Activated CD8-positive, alpha-beta memory T cell treated with anti-CD3 and anti-CD28 coated beads for 48 hours (primary cell): ENCODE results near the gene MYH6.
"Not testable (repeated sequence)": the region's sequence is repeated elsewhere in the genome, so short reads cannot be mapped to it uniquely, and the experiment has no call there.

Source experiments
- DNase-seq, 3 experiments: peaks; one replicate each; pipeline ENCODE4 v3.0.0-alpha.2; 2020; ENCODE audit warnings: low read depth in 2 of 3, low spot score in 2 of 3

Gene MYH6

GRCh38 chr14:23415821-23416778 lies 8.0 kb upstream of the MYH6 start:
- DNase-seq = no peak

DNA sequence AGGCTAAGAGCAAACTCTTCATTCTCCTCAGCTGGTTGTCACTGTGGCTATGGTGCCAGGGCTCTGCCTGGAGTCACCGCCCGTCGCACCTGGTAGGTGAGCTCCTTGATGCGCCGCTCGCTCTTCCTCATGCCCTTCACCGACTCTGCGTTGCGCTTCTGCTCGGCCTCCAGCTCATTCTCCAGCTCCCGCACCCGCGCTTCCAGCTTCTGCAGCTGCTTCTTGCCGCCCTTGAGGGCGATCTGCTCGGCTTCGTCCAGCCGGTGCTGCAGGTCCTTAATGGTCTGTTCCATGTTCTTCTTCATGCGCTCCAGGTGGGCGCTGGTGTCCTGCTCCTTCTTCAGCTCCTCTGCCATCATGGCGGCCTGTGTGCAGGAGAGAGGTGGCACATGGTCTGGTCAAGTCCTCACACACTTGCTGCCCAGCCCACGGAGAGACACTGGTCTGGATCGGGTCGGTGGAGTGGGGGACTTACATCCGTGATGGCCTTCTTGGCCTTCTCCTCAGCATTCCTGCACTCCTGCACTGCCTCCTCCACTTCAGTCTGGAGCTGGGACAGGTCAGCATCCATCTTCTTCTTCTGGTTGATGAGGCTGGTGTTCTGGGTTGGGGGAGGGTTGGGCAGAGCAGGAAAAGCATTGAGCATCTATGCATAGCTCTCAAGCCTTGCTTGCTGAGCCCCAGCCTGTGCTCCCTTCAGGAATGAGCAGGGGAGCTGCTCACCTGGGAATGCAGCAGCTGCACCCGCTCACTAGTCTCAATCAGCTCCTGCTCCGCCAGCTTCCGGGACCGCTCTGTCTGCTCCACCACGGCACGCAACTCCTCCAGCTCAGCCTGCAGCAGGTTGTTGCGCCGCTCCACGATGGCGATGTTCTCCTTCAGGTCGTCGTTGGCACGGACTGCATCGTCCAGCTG lies 7.1 kb upstream of the MYH6 start:
- no peak for DNase-seq

- no peak for DNase-seq
Measured at GRCh38 chr14:23414254-23414653, 6.2 kb upstream of the MYH6 start.

DNA sequence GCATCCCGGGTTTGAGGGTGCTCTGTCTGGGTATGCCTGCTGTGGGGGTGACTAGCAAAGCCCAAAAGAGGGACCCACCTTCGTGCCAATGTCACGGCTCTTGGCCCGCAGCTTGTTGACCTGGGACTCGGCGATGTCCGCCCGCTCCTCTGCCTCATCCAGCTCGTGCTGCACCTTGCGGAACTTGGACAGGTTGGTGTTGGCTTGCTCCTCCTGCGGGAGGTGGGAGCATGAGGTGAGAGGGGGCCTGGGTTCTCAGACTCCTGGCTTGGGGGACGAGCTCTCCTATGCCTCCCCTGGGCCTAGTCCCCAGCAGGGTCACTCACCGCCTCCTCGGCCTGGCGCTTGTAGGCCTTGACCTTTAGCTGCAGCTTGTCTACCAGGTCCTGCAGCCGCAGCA lies 5.6 kb upstream of the MYH6 start:
- no peak for DNase-seq

DNA sequence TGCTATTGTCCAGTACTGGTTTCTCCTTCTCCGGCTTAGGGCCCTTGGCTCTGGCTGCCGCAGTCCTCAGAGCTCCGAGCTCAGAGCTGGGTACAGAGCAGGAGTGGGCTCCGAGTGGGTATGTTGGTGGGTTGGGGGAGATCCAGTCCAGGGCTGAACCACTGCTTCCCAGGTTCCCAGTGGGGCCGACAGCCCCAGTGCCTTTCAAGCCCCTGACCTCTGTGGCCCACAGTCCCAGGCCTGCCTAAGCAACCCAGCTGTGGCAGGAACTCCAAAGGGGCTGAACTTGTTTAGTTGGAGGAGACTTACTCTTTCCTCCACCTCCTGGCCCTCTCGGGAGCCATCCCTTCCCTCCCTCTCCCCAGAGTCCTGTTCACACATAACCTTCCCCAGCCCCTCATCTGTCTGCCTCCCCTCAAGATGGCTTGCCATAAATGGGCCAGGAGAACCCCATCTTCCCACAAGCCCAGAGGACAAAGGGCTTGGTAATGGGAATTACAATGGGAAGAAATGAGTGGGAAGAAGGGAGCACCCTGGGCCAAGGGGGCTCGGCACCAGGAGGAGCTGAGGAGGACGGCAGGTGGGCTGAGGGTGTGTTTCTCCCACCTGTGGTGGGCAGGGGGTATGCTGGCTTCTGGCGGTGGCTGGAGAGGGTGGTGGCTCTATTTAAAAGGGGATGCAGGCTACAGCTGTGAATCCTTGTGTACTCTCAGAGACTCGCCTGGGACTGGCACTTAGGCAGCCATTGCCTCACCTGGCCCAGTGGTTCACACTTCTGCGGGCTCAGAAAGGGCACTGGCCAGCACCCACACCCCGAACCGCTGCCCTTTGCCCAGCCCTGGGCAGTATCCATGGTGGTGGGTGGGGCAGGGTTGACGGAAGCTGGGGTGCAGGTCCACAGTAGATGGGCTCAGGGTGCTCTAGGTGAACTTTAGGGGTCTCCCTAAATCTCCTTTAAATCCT lies 3.8 kb upstream of the MYH6 start:
- DNase-seq = no peak

DNA sequence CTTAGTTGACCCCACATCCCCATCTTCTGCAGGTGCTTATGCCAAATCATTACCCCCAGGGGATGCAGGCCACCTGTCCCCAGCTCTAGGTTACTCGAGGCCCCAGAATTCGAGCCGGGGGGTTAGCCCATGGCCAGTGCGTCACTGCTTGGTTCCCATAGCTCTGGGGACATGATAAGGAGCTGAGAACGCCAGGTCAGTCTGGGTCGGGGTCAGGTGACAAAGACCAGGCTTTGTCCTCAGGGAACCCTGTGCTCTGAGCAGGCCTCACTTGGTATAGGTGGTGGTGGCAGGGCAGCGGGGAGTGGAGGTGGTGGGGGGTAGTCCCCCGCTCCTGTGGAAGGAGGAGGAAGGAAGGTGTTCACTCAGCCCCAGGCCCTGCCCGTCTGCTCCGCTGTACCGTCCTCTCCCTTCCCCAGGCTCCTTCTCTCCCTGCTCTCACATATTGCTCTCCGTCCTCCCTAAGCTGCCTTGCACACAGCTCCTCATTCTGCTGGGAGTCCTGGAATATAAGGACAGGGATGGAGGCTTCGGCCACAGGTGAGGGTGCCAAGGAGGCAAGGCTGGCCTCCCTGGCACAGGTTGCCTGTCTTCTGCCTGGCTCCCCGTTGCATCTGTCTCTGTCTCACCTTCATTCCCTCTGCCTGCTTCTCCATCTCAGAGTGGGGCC lies 2.0 kb upstream of the MYH6 start:
- no peak for DNase-seq

DNA sequence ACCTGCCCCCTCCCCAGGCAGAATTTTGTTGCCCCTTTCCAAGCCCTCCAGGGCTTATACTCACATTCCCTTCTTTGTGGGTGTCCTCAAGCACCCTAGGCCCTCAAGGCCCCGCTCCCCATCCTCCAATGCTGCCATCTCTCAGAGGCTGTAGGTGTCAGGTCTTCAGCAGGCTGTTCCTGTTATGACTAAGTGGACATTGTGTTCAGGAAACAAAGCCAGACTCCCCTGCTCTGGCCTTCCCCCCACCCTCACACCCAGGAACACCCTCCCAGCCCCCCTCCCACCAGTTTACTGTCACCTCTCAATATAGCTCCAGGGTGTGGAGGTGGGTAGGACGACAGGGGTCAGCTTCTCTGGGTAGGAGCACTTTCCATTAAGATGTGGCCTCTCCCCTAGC lies 1.4 kb upstream of the MYH6 start:
- DNase-seq = no peak

DNA sequence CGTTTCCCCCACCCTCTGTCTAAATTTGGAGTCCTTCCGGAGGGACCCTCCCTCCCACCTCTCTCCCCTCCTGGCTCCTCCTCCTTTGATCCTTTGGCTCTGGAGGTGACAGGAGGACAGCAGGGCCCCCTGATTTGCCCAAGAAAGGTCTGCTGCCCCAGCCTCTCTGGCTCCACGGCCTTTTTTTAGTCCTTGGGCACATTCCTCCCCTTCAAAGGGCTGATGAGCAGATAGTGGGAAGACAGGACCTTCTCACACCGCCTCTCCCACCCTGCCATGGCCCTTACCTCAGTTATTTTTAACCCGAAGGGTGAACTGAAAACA lies 196 bp upstream of the MYH6 start:
- DNase-seq = no peak

- DNase-seq = no peak
Measured at GRCh38 chr14:23406725-23407355, 1.2 kb downstream of the MYH6 start.

GRCh38 chr14:23406244-23406643 lies 1.8 kb downstream of the MYH6 start:
- no peak for DNase-seq

DNA sequence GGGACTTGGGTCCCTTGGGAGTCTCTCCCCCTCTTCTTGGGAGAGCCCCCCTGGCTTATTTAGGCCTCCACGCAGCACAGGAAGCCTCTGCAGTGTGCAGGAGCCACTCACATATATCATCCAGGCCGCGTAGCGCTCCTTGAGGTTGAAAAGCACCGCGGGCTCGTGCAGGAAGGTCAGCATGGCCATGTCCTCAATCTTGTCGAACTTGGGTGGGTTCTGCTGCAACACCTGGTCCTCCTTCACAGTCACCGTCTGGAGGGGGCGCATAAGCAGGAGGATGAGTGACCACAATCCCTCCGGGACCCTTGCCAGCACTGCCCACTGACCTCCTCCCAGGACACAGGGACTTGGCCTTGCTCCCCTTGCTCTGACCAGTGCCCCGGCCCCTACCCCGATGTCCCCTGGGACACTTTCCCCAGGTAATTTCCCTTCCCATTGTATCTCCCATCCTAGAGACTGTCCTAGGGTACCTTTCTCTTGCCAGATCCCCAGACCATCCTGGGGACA lies 2.5 kb downstream of the MYH6 start:
- DNase-seq = no peak

DNA sequence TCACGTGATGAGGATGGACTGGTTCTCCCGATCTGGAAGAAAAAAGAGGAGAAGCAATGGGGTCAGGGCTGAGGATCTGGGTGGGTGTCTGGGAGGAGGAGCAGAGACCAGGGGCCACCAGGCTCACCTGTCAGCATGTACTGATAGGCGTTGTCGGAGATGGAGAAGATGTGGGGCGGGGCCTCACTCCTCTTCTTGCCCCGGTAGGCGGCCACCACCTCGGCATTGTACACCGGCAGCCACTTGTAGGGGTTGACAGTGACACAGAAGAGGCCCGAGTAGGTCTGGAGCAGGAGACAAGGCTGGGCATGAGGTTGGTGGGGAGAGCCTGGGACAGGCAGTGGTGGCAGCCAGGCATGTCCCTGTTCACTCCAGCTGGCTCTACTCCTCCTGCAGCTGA lies 3.0 kb downstream of the MYH6 start:
- no peak for DNase-seq

- no peak for DNase-seq
Measured at GRCh38 chr14:23404331-23404900, 3.7 kb downstream of the MYH6 start.

- DNase-seq = no peak
Measured at GRCh38 chr14:23403908-23404307, 4.2 kb downstream of the MYH6 start.

- no peak for DNase-seq
Measured at GRCh38 chr14:23403139-23403438, 5.0 kb downstream of the MYH6 start.

GRCh38 chr14:23402296-23403138 lies 5.6 kb downstream of the MYH6 start:
- no peak for DNase-seq

DNA sequence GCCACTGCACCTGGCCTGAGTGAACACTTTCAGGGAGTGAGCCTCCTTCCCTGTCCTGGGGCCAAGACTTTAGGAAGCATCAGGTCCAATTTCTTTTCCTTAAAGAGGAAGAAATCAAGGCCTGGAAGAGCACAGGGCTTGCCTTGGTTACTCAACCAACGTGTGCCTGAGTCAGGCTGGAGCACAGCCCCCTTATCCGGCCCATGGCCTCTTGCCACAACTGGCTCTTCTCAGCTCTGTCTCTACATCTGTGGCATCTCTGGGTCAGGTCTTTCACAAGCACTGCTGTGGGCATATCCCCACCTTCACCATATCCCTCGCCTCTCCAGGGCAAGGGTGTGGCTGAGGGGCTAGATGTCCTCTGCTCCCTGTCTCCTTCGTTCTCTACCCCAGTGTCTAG lies 6.8 kb downstream of the MYH6 start:
- no peak for DNase-seq

DNA sequence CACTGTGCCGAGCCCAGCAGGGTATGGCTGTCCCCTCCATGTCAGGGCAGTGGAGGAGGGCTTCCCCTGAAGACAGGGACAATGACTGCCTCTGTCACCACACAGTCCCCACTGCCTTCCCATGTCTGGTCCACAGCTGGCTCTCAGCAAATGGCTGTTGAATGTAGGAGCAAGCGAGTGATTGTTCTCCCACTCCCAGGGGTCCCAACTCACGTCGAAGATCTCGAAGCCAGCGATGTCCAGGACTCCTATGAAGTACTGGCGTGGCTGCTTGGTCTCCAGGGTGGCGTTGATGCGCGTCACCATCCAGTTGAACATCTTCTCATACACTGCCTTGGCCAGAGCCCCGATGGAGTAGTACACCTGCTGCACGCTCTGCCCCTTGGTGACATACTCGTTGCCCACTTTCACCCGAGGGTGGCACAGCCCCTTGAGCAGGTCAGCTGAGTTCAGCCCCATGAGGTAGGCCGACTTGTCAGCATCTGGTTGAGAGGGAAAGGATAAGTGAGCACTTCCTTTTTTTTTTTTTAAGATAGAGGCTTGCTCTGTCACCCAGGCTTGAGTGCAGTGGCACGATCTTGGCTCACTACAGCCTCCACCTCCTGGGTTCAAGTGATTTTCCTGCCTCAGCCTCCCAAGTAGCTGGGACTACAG lies 7.5 kb downstream of the MYH6 start:
- not testable (repeated sequence) for DNase-seq
